ENCODE data around the gene DCLK2.

DCLK2 gene

GRCh38 chr4:150205016-150205415 lies 126.8 kb downstream of the DCLK2 start:
- POLR2A ChIA-PET: no interaction called here
- CTCF ChIA-PET: interaction anchor here (0.9 to 1.1 kb wide), 2 partner anchors 10 to 38 kb away, joined by 3 to 4 read pairs; no protein-coding TSS in a partner anchor

GRCh38 chr4:150206265-150206664 lies 128.0 kb downstream of the DCLK2 start:
- no peak overlapping the region for H3K4me3 ChIP-seq (ENCODE audit: low read depth, low read length)
- H3K4me1 ChIP-seq (ENCODE audit: control insufficient read depth, insufficient read depth, low read length): no peaks in the 10 kb centered on the region
- no peaks in the 10 kb centered on the region for H3K36me3 ChIP-seq (ENCODE audit: control insufficient read depth in 2 of 2, insufficient read depth in 1 of 2, low read length in 2 of 2)
- ChIA-PET CTCF (interaction anchor here (0.6 to 1.6 kb wide), 6 partner anchors 12 to 1419 kb away, joined by 3 to 5 read pairs (median 4); no protein-coding TSS in a partner anchor), POLR2A (no interaction called here)
- H3K9me3 ChIP-seq (ENCODE audit: control insufficient read depth, insufficient read depth, low read depth, low read length): no peaks in the 10 kb centered on the region
- H3K27ac ChIP-seq (ENCODE audit: extremely low read depth, low read depth, low read length): no peak overlapping the region
- TF ChIP-seq ZNF792 (tag by site-specific recombination; IDR thresholded peaks at IDR 0.05) (no peak), ZNF274 (IDR thresholded peaks at IDR 0.05; ENCODE audit: low read length) (no peak), ZNF274 (tag by site-specific recombination; IDR thresholded peaks at IDR 0.05; ENCODE audit: borderline replicate concordance) (no peak), ZNF777 (tag by site-specific recombination; IDR thresholded peaks at IDR 0.05; ENCODE audit: borderline replicate concordance) (no peak), MZF1 (tag by site-specific recombination; IDR thresholded peaks at IDR 0.05; ENCODE audit: borderline replicate concordance) (no peak), HIC1 (tag by site-specific recombination; IDR thresholded peaks at IDR 0.05) (no peak), ZNF138 (tag by site-specific recombination; IDR thresholded peaks at IDR 0.05; ENCODE audit: borderline replicate concordance) (no peak), ZBTB1 (tag by site-specific recombination; IDR thresholded peaks at IDR 0.05) (no peak), SP3 (tag by site-specific recombination; IDR thresholded peaks at IDR 0.05) (no peak), ZNF830 (tag by site-specific recombination; IDR thresholded peaks at IDR 0.05; ENCODE audit: low read depth) (no peak), ZNF473 (tag by site-specific recombination; IDR thresholded peaks at IDR 0.05) (no peak), ZNF350 (tag by site-specific recombination; IDR thresholded peaks at IDR 0.05) (no peak), ZBTB7A (tag by site-specific recombination; IDR thresholded peaks at IDR 0.05; ENCODE audit: low read depth) (no peak), TRIM28 (IDR thresholded peaks at IDR 0.05; ENCODE audit: borderline replicate concordance, low read length) (no peak)
- TF ChIP-seq, protein P1, sequence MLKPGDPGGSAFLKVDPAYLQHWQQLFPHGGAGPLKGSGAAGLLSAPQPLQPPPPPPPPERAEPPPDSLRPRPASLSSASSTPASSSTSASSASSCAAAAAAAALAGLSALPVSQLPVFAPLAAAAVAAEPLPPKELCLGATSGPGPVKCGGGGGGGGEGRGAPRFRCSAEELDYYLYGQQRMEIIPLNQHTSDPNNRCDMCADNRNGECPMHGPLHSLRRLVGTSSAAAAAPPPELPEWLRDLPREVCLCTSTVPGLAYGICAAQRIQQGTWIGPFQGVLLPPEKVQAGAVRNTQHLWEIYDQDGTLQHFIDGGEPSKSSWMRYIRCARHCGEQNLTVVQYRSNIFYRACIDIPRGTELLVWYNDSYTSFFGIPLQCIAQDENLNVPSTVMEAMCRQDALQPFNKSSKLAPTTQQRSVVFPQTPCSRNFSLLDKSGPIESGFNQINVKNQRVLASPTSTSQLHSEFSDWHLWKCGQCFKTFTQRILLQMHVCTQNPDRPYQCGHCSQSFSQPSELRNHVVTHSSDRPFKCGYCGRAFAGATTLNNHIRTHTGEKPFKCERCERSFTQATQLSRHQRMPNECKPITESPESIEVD (tag by site-specific recombination; IDR thresholded peaks at IDR 0.05): no peak
- TF ChIP-seq, protein P2, sequence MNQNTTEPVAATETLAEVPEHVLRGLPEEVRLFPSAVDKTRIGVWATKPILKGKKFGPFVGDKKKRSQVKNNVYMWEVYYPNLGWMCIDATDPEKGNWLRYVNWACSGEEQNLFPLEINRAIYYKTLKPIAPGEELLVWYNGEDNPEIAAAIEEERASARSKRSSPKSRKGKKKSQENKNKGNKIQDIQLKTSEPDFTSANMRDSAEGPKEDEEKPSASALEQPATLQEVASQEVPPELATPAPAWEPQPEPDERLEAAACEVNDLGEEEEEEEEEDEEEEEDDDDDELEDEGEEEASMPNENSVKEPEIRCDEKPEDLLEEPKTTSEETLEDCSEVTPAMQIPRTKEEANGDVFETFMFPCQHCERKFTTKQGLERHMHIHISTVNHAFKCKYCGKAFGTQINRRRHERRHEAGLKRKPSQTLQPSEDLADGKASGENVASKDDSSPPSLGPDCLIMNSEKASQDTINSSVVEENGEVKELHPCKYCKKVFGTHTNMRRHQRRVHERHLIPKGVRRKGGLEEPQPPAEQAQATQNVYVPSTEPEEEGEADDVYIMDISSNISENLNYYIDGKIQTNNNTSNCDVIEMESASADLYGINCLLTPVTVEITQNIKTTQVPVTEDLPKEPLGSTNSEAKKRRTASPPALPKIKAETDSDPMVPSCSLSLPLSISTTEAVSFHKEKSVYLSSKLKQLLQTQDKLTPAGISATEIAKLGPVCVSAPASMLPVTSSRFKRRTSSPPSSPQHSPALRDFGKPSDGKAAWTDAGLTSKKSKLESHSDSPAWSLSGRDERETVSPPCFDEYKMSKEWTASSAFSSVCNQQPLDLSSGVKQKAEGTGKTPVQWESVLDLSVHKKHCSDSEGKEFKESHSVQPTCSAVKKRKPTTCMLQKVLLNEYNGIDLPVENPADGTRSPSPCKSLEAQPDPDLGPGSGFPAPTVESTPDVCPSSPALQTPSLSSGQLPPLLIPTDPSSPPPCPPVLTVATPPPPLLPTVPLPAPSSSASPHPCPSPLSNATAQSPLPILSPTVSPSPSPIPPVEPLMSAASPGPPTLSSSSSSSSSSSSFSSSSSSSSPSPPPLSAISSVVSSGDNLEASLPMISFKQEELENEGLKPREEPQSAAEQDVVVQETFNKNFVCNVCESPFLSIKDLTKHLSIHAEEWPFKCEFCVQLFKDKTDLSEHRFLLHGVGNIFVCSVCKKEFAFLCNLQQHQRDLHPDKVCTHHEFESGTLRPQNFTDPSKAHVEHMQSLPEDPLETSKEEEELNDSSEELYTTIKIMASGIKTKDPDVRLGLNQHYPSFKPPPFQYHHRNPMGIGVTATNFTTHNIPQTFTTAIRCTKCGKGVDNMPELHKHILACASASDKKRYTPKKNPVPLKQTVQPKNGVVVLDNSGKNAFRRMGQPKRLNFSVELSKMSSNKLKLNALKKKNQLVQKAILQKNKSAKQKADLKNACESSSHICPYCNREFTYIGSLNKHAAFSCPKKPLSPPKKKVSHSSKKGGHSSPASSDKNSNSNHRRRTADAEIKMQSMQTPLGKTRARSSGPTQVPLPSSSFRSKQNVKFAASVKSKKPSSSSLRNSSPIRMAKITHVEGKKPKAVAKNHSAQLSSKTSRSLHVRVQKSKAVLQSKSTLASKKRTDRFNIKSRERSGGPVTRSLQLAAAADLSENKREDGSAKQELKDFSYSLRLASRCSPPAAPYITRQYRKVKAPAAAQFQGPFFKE (tag by site-specific recombination; IDR thresholded peaks at IDR 0.05; ENCODE audit: borderline replicate concordance): no peak
- TF ChIP-seq, protein P3, sequence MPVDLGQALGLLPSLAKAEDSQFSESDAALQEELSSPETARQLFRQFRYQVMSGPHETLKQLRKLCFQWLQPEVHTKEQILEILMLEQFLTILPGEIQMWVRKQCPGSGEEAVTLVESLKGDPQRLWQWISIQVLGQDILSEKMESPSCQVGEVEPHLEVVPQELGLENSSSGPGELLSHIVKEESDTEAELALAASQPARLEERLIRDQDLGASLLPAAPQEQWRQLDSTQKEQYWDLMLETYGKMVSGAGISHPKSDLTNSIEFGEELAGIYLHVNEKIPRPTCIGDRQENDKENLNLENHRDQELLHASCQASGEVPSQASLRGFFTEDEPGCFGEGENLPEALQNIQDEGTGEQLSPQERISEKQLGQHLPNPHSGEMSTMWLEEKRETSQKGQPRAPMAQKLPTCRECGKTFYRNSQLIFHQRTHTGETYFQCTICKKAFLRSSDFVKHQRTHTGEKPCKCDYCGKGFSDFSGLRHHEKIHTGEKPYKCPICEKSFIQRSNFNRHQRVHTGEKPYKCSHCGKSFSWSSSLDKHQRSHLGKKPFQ (tag by site-specific recombination; IDR thresholded peaks at IDR 0.05): no peak
- TF ChIP-seq, protein P4, sequence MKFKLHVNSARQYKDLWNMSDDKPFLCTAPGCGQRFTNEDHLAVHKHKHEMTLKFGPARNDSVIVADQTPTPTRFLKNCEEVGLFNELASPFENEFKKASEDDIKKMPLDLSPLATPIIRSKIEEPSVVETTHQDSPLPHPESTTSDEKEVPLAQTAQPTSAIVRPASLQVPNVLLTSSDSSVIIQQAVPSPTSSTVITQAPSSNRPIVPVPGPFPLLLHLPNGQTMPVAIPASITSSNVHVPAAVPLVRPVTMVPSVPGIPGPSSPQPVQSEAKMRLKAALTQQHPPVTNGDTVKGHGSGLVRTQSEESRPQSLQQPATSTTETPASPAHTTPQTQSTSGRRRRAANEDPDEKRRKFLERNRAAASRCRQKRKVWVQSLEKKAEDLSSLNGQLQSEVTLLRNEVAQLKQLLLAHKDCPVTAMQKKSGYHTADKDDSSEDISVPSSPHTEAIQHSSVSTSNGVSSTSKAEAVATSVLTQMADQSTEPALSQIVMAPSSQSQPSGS (tag by site-specific recombination; IDR thresholded peaks at IDR 0.05; ENCODE audit: low read depth): no peak

More at GRCh38 chr4:150205016-150205415, 126.8 kb downstream of the DCLK2 start:
- Histone ChIP-seq H3K9me3 (ENCODE audit: control insufficient read depth, insufficient read depth, low read depth, low read length) (no peaks in the 10 kb centered on the region), H3K36me3 (ENCODE audit: control insufficient read depth in 2 of 2, insufficient read depth in 1 of 2, low read length in 2 of 2) (no peaks in the 10 kb centered on the region), H3K4me1 (ENCODE audit: control insufficient read depth, insufficient read depth, low read length) (no peaks in the 10 kb centered on the region), H3K27ac (ENCODE audit: extremely low read depth, low read depth, low read length) (no peak overlapping the region), H3K4me3 (ENCODE audit: low read depth, low read length) (no peak overlapping the region)
- TF ChIP-seq ZNF776 (tag by site-specific recombination; IDR thresholded peaks at IDR 0.05; ENCODE audit: borderline replicate concordance) (no peak), TCF7L2 (IDR thresholded peaks at IDR 0.05; ENCODE audit: borderline replicate concordance, low read depth, low read length) (no peak), ZNF670 (tag by site-specific recombination; IDR thresholded peaks at IDR 0.05; ENCODE audit: low read depth) (no peak), KLF1 (tag by site-specific recombination; IDR thresholded peaks at IDR 0.05) (no peak), ZNF221 (tag by site-specific recombination; IDR thresholded peaks at IDR 0.05; ENCODE audit: borderline replicate concordance) (no peak)
- TF ChIP-seq, protein P5, sequence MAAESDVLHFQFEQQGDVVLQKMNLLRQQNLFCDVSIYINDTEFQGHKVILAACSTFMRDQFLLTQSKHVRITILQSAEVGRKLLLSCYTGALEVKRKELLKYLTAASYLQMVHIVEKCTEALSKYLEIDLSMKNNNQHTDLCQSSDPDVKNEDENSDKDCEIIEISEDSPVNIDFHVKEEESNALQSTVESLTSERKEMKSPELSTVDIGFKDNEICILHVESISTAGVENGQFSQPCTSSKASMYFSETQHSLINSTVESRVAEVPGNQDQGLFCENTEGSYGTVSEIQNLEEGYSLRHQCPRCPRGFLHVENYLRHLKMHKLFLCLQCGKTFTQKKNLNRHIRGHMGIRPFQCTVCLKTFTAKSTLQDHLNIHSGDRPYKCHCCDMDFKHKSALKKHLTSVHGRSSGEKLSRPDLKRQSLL (tag by site-specific recombination; IDR thresholded peaks at IDR 0.05): no peak
